ENCODE data around the gene MRPL44.

DNA sequence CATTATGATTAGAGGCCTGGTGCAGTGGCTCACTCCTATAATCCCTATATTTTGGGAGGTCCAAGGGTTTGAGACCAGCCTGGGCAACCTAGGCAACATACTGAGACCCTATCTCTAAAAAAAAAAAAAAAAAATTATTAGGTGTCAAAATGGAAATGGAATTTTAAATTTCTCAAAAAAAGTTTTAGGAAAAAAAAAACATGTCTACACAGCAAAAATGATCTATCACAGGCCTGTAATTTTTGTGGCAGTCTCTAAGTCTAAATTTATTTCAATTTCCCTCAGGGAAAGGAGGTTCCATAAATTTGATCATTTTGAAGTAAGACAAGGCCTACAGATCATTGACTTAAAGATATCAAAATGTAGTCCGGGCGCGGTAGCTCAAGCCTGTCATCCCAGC is 16.3 kb downstream of the MRPL44 start:
- TF ChIP-seq NR1H2 (CRISPR knock-in tag; IDR thresholded peaks at IDR 0.05; ENCODE audit: borderline replicate concordance, low read depth) = no peak
- TF ChIP-seq ZNF792 (CRISPR knock-in tag; IDR thresholded peaks at IDR 0.05) = no peak
- no peak for TF ChIP-seq SP1 (IDR thresholded peaks at IDR 0.05)
- no peak for TF ChIP-seq SP1 (CRISPR knock-in tag; IDR thresholded peaks at IDR 0.05)
- TF ChIP-seq MAZ (IDR thresholded peaks at IDR 0.05; ENCODE audit: borderline replicate concordance, low read depth, low read length) = no peak
- TF ChIP-seq MAZ (CRISPR knock-in tag; IDR thresholded peaks at IDR 0.05; ENCODE audit: low read depth) = no peak
- no peak for TF ChIP-seq ZNF205 (CRISPR knock-in tag; IDR thresholded peaks at IDR 0.05)
- TF ChIP-seq ZFP37 (CRISPR knock-in tag; IDR thresholded peaks at IDR 0.05; ENCODE audit: borderline replicate concordance) = no peak
- no peak for TF ChIP-seq JUNB (CRISPR knock-in tag; IDR thresholded peaks at IDR 0.05; ENCODE audit: borderline replicate concordance)
- no peak for TF ChIP-seq FOXM1 (CRISPR knock-in tag; IDR thresholded peaks at IDR 0.05)
- no peak for TF ChIP-seq ESRRA (CRISPR knock-in tag; IDR thresholded peaks at IDR 0.05; ENCODE audit: low read depth)
- no peak for TF ChIP-seq ZNF138 (CRISPR knock-in tag; IDR thresholded peaks at IDR 0.05; ENCODE audit: low read depth)
- no peak for TF ChIP-seq RAD21 (CRISPR knock-in tag; IDR thresholded peaks at IDR 0.05)
- TF ChIP-seq, protein P1, sequence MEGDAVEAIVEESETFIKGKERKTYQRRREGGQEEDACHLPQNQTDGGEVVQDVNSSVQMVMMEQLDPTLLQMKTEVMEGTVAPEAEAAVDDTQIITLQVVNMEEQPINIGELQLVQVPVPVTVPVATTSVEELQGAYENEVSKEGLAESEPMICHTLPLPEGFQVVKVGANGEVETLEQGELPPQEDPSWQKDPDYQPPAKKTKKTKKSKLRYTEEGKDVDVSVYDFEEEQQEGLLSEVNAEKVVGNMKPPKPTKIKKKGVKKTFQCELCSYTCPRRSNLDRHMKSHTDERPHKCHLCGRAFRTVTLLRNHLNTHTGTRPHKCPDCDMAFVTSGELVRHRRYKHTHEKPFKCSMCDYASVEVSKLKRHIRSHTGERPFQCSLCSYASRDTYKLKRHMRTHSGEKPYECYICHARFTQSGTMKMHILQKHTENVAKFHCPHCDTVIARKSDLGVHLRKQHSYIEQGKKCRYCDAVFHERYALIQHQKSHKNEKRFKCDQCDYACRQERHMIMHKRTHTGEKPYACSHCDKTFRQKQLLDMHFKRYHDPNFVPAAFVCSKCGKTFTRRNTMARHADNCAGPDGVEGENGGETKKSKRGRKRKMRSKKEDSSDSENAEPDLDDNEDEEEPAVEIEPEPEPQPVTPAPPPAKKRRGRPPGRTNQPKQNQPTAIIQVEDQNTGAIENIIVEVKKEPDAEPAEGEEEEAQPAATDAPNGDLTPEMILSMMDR (CRISPR knock-in tag; IDR thresholded peaks at IDR 0.05) = no peak

Data from HepG2 (cell line).